BE2C (cell line): Measurements from ENCODE around the gene KCNK17.

Experiments used
- DNase-seq: peaks from one replicate; pipeline ENCODE4 v3.0.0-alpha.2; 2020
- H3K27me3 ChIP-seq: fragments of 250-450 bp; sonication (Bioruptor Pico); 2 replicates; pipeline ENCODE4 v1.5.1; 2020; ENCODE audit warnings: mild to moderate bottlenecking
- H3K36me3 ChIP-seq: fragments of 250-450 bp; sonication (Bioruptor Pico); 2 replicates; pipeline ENCODE4 v1.5.1; 2020; ENCODE audit warnings: mild to moderate bottlenecking
- H3K4me1 ChIP-seq: fragments of 250-450 bp; sonication (Bioruptor Pico); 2 replicates; pipeline ENCODE4 v1.5.1; 2020
- H3K4me3 ChIP-seq: 2 replicates; pipeline ENCODE4 v1.5.1; 2011; ENCODE audit warnings: low read depth, low read length
- H3K9me3 ChIP-seq: fragments of 250-450 bp; sonication (Bioruptor Pico); 2 replicates; pipeline ENCODE4 v1.5.1; 2020
- CTCF ChIP-seq: IDR thresholded peaks from 2 replicates; pipeline ENCODE4 v1.5.1; 2012; ENCODE audit warnings: mild to moderate bottlenecking, low read depth, low read length

Gene KCNK17

DNA sequence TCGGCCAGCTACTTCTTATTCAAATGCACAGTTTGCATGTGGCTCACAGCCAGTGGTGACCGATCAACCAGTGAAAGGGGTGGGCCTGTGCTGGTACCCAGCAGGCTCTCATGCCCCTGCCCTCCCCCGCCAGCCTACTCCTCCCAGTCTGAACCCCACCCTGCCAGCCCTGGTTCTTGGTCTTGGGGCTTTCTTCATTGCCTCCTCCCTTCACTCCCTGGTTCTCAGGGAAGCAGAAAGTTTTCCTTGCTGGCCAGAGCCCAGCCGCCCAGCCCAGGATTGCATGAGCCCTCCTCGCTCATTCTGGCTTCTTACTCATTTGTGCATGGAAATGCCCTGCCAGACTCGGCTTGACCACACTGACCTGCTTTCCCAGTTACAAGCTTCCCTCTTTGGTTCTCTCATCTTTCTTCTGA, 40.8 kb downstream of the KCNK17 start:
- Histone ChIP-seq H3K36me3 (no peaks in the 10 kb centered on the region), H3K4me3 (no peak overlapping the region), H3K9me3 (no peaks in the 10 kb centered on the region), H3K4me1 (no peaks in the 10 kb centered on the region), H3K27me3 (no peaks in the 10 kb centered on the region)
- no peak for DNase-seq
- no peak for TF ChIP-seq CTCF

GRCh38 chr6:39269961-39270360, 44.3 kb downstream of the KCNK17 start:
- Histone ChIP-seq H3K9me3 (no peaks in the 10 kb centered on the region), H3K27me3 (no peaks in the 10 kb centered on the region), H3K4me1 (no peaks in the 10 kb centered on the region), H3K4me3 (no peak overlapping the region), H3K36me3 (no peaks in the 10 kb centered on the region)
- TF ChIP-seq CTCF, result no peak
- DNase-seq, result no peak

DNA sequence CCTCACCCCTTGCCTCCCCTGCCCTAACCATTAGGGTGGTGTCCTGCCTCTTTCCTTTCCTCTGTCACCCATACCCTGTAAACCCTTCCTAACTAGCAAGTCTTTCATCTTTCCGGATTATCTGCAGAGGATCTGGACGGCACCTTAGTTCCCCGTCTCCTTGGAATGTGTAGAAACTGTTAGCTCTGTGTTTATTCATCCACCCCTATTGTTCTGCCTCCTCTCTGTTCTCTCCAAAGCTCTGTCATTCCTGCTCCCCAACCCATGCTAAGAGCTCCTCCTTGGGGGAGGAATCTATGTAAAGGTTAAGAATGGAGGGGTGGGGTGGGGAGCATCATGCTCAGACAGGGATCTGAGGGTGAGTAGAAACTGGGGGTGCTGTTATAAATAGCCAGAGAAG, 45.5 kb downstream of the KCNK17 start:
- DNase-seq, result no peak
- H3K27me3 ChIP-seq, result no peaks in the 10 kb centered on the region
- TF ChIP-seq CTCF, result no peak
- no peaks in the 10 kb centered on the region for H3K4me1 ChIP-seq
- H3K4me3 ChIP-seq, result no peak overlapping the region
- H3K9me3 ChIP-seq, result no peaks in the 10 kb centered on the region
- no peaks in the 10 kb centered on the region for H3K36me3 ChIP-seq

DNA sequence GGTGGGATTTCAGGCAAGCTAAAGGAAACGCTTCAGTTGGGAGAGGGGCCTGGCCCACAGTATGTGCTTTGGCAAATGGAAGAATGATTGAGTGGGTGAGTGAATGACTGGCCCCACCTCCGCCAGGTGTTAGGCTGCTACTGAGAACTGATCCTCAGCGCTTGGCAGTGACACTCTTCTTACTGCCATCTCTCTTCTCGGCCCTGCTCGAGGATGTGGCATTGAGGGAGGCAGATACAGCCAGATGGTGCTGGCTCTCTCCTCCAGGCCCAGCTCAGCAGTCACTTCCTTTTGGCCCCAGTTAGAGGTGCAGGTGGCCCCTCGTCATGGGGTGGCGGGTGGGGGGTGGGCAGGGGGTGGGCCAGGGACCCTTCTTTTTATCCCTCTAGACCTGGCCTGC, 46.0 kb downstream of the KCNK17 start:
- no peaks in the 10 kb centered on the region for H3K4me1 ChIP-seq
- no peak for DNase-seq
- no peaks in the 10 kb centered on the region for H3K27me3 ChIP-seq
- no peaks in the 10 kb centered on the region for H3K9me3 ChIP-seq
- TF ChIP-seq CTCF, result no peak
- H3K4me3 ChIP-seq, result no peak overlapping the region
- no peaks in the 10 kb centered on the region for H3K36me3 ChIP-seq

GRCh38 chr6:39266782-39267355, 47.4 kb downstream of the KCNK17 start:
- Histone ChIP-seq H3K4me3 (no peak overlapping the region), H3K36me3 (no peaks in the 10 kb centered on the region), H3K27me3 (no peaks in the 10 kb centered on the region), H3K9me3 (no peaks in the 10 kb centered on the region), H3K4me1 (no peaks in the 10 kb centered on the region)
- TF ChIP-seq CTCF, result no peak
- DNase-seq, result no peak

GRCh38 chr6:39266375-39266774, 47.8 kb downstream of the KCNK17 start:
- no peaks in the 10 kb centered on the region for H3K27me3 ChIP-seq
- no peaks in the 10 kb centered on the region for H3K4me1 ChIP-seq
- H3K4me3 ChIP-seq, result no peak overlapping the region
- no peak for TF ChIP-seq CTCF
- no peaks in the 10 kb centered on the region for H3K9me3 ChIP-seq
- no peaks in the 10 kb centered on the region for H3K36me3 ChIP-seq
- no peak for DNase-seq
